Activated naive CD8-positive, alpha-beta T cell treated with anti-CD3 and anti-CD28 coated beads, Interleukin-2, amount 10 ng/mL, durations not matched to agents 7 days and 5 days (primary cell): ENCODE measurements around the gene DPY19L1. TPM values are rescaled to one million over a fixed set of nuclear protein-coding genes. Genes with fewer than 3 reads are reported as not detected.
A peak's percentile ranks its signal among the peaks of the same experiment; 100 is the strongest.
"Not testable (repeated sequence)": the region's sequence is repeated elsewhere in the genome, so short reads cannot be mapped to it uniquely, and the experiment has no call there.

Experiments used
- ATAC-seq: fragments of 150-1000 bp; cut with Tn5 transposase; one replicate; pipeline ENCODE4 v1.10.0; 2021; ENCODE audit warnings: low read depth, moderate library complexity
- POLR2A ChIA-PET: fragments of 350-600 bp; sonication (Branson Sonifier 250); formaldehyde crosslinking; loops from one replicate; lab custom pipeline; 2021; ENCODE audit warnings: antibody characterized with exemption; lab: Charles Lee
- DNase-seq: peaks from one replicate; pipeline ENCODE4 v3.0.0; 2021
- H3K27ac Mint-ChIP-seq: one replicate; pipeline ENCODE4 v1.8.0; 2022; ENCODE audit warnings: mild to moderate bottlenecking, mixed read lengths
- H3K27me3 Mint-ChIP-seq: one replicate; pipeline ENCODE4 v1.8.0; 2022; ENCODE audit warnings: mild to moderate bottlenecking, moderate library complexity, mixed read lengths
- H3K36me3 Mint-ChIP-seq: one replicate; pipeline ENCODE4 v1.8.0; 2021; ENCODE audit warnings: mild to moderate bottlenecking, mixed read lengths
- H3K4me1 Mint-ChIP-seq: one replicate; pipeline ENCODE4 v1.8.0; 2021; ENCODE audit warnings: mixed read lengths
- H3K4me3 Mint-ChIP-seq: one replicate; pipeline ENCODE4 v1.8.0; 2022; ENCODE audit warnings: mild to moderate bottlenecking, moderate library complexity, mixed read lengths
- H3K9me3 Mint-ChIP-seq: one replicate; pipeline ENCODE4 v1.8.0; 2021; ENCODE audit warnings: mixed read lengths
- total RNA-seq, 2 experiments: library from RNA; stranded (reverse); gene quantifications; one replicate each; pipeline ENCODE4 v1.2.3, GENCODE V29; 2021

Gene DPY19L1
- total RNA-seq, 2 experiments from 2014 or later = 11.1 to 14.0 TPM

DNA sequence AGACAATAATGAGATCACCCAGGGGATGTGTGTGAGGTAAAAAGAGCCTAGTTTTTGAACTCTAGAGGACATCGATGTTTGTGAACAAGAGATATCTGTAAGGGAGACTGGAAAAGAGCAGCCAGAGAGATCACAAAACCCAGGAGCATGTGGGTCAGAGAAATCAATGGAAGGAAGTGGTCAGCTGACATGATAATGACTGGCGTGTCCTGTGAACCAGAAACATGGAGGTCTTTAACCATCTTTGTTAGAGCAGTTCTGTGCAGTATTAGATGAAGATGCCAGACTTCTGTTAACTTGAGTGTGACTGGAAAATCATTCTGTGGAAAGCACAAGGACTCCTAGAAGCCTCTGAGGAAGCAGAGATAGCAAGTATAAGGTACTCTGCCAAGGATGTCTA is 6.0 kb upstream of the DPY19L1 start:
- ATAC-seq, H3K27ac Mint-ChIP-seq, H3K36me3 Mint-ChIP-seq, DNase-seq, H3K9me3 Mint-ChIP-seq, POLR2A ChIA-PET, H3K4me3 Mint-ChIP-seq, H3K4me1 Mint-ChIP-seq: not testable (repeated sequence)
- H3K27me3 Mint-ChIP-seq = peaks cover 16% of the 10 kb centered on the region

DNA sequence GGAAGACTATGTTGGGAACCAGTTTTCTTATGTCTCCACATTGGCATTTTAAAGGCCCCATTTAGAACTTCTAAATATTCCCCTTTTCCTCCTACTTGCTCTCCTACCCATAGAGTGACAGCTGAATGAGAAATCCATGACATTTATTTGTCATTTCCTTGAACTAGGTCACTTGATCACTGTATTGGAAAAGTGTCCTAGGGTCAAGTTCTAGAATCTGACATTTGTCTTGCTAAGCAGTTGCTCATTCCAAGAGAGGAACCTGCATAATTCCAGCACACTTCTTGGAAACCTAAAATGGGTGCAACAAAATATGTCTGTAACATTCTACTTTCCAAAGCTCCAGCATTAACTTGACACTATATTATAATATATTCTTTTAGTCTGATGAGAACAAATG is 3.6 kb upstream of the DPY19L1 start:
- Mint-ChIP-seq H3K4me1 (peaks cover 11% of the 10 kb centered on the region), H3K27me3 (peaks cover 14% of the 10 kb centered on the region), H3K27ac (no peak overlapping the region), H3K36me3 (no peaks in the 10 kb centered on the region), H3K4me3 (no peak overlapping the region), H3K9me3 (no peaks in the 10 kb centered on the region)
- no peak for DNase-seq
- POLR2A ChIA-PET = no interaction called here
- ATAC-seq = no peak

DNA sequence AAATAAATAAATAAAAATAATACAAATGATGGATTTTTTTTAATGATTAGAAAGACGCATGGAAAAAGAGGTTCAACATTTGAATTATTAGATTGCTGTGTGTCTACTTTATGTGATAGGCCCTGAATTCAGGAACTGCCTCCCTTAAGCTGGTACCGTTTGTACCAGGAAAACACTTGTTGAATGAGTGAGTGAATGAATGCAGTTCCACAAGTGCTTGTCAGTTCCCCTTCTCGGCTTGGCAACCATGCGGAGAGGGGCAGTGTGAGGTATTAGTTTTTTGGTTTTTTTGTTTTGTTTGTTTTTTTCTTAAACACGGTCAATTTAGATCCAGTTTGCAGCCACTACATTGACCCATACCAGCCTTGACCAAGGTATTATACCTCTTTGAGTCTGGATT is 2.1 kb upstream of the DPY19L1 start:
- peaks cover 23% of the 10 kb centered on the region for H3K4me1 Mint-ChIP-seq

DNA sequence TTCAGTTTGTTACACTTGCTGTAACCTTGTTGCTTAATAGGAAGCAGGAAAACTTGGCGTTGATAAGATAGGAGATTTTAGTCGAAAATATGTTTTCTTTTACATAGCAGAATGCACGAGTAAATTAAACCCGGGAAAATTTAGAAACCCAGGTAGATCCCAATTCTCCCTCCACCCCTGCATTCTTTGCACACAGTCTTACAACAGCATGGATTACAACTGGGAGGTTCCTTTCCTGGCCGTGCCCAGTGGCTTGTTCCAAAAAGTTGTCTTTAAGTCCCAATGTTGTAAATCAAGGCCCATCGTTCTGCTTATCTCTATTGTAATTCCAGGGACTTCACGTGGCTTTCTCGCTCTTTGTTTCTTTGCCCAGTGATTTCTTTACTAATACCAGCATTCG is 1.1 kb upstream of the DPY19L1 start:
- POLR2A ChIA-PET = no interaction called here
- ATAC-seq = no peak
- Mint-ChIP-seq H3K27me3 (peaks cover 14% of the 10 kb centered on the region), H3K36me3 (no peaks in the 10 kb centered on the region), H3K27ac (no peak overlapping the region), H3K4me3 (peak overlapping the region; percentile 87), H3K9me3 (no peaks in the 10 kb centered on the region), H3K4me1 (peaks cover 23% of the 10 kb centered on the region)
- DNase-seq = no peak

More for the DNA sequence above, 2.1 kb upstream of the DPY19L1 start:
- DNase-seq (no peak), ATAC-seq (no peak)
- POLR2A ChIA-PET = no interaction called here
- Mint-ChIP-seq H3K36me3 (no peaks in the 10 kb centered on the region), H3K27me3 (peaks cover 14% of the 10 kb centered on the region), H3K4me3 (no peak overlapping the region), H3K27ac (no peak overlapping the region), H3K9me3 (no peaks in the 10 kb centered on the region)

DNA sequence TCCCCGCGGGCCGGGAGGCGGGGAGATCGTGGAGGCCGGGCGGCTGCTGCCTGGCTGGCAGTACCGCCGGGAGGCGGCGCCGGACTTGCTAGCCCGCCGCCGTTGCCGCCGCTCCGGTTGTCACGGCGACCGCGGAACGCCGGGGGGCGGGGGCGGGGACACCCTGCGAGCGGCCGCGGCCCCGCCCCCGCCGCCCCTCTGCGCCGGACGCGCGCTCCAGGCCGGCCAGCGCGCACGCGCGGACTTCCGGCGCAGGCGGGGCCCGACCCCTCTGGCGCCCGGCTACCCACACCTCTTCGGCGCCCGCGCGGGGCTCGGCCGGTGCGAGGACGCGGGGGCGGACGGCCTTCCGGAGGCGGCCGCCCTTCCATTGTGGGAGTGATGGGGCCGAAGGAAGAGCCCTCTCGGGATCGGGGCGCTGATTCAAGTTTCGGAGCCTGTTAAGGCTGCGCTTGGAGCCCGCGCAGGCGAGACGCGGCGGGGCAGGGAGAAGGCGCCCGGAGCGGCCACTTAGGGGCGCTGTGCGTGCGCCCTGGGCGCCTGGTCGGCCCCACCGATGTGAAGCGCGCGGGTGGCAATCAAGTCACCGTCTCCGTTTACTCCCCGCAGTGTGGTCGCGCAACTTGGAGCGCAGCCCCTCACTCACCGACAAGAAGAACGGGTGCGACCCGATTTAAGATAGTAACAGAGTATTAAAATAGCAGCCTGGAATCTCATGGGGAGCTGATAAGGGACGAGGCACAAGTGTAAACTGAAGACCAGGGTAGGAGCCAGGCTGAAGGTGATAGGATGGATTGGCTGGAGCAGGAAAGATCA is 449 bp upstream of the DPY19L1 start:
- Mint-ChIP-seq H3K27ac (no peak overlapping the region), H3K36me3 (no peaks in the 10 kb centered on the region), H3K4me3 (peak overlapping the region; percentile 87), H3K27me3 (peaks cover 17% of the 10 kb centered on the region), H3K4me1 (peaks cover 23% of the 10 kb centered on the region), H3K9me3 (no peaks in the 10 kb centered on the region)
- ATAC-seq (peak; percentile 82), DNase-seq (peak; percentile 97)
- POLR2A ChIA-PET = no interaction called here

DNA sequence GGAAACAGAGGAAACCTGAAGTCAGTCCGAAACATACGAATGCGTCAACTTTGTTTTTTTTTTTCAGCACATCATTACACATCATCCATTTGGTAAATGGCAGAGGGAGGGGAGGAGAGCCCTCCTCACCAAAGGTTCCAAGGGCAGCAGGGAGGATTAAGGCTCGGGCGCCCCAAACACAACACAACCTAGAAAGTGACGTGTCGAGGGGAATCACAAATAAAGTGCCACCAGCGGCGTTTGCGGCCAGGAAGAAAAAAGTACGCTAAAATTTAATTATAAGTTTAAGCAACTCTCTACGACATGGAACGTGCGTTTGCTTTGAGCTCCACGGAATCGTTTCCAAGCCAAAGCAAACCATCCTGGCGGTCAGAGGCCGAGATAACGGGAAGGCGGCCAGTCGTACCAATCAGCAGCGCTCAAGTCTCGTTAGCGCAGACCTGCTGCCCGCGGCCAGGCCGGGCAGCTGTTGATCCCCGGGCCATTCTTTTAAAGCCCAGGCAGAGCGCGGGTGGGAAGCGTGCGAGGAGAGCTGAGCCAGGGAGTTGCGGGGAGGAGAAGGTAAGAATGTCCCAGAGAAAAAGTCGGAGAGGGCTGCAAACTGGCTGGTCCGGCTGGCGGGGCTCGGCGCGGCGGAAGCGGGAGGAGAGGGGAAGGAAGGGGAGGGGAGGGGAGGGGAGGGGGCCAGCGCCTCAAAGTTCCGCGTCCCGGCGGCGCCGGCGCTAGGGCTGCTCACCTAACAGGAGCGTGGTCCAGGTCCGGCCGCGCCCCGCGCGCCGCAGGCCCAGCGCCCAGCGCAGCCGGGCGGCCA is 719 bp downstream of the DPY19L1 start:
- peaks cover 26% of the 10 kb centered on the region for H3K4me1 Mint-ChIP-seq

DNA sequence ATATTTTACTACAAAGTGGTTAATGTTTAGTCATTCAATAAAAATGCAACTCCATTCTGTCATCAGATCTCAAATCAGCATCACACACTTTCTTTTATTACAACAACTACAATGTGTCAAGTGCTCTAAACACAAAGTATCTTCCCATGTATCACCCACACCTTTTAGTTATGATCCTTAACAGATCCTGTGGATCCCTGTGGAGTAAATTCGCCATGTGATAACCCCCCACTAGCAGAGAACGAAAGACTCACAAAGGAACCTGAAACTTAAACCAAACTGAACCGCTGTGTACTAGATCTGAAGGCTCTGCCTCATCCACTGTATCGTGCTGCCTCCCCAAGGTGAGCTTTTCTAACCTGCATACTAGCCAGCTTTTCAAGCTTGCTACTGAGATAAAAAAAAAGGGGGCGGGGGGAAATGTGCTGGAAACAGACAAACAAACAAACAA is 1.7 kb downstream of the DPY19L1 start:
- Mint-ChIP-seq H3K4me3 (peak overlapping the region; percentile 95), H3K36me3 (peaks cover 2% of the 10 kb centered on the region), H3K9me3 (no peaks in the 10 kb centered on the region), H3K27me3 (peaks cover 14% of the 10 kb centered on the region), H3K27ac (no peak overlapping the region), H3K4me1 (peaks cover 26% of the 10 kb centered on the region)
- no peak for DNase-seq
- ATAC-seq = no peak
- POLR2A ChIA-PET = interaction anchor here (1.1 kb wide), 1 partner anchor 212 kb away, joined by 3 read pairs; no protein-coding TSS in a partner anchor

More for the DNA sequence above, 719 bp downstream of the DPY19L1 start:
- H3K9me3 Mint-ChIP-seq = no peaks in the 10 kb centered on the region
- peaks cover 18% of the 10 kb centered on the region for H3K27me3 Mint-ChIP-seq
- peak overlapping the region; percentile 82 for H3K27ac Mint-ChIP-seq
- POLR2A ChIA-PET = interaction anchor here (0.7 to 1.1 kb wide), 2 partner anchors 213 to 1217 kb away, joined by 3 read pairs; no protein-coding TSS in a partner anchor
- H3K36me3 Mint-ChIP-seq = peaks cover 2% of the 10 kb centered on the region
- peak; percentile 56 for DNase-seq
- ATAC-seq = no peak
- peak overlapping the region; percentile 95 for H3K4me3 Mint-ChIP-seq

DNA sequence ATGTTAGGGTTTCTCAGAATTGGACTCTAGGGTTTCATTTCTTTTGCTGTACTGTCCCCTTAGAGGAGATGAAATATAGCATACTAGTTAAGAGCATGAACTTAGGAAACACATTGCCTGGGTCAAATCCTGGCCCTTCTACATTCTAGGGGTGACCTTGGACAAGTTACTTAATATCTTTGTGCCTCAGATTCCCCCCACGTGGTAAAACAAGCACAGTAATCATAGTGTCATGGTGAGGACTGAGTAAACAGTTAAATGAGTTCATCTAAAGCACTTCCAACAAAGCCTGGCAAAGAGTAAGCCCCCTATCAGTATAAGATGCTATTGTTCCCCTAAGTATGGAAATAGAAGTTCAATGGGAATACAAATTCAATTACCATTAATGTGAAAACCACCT is 5.1 kb downstream of the DPY19L1 start:
- Mint-ChIP-seq H3K36me3 (peaks cover 2% of the 10 kb centered on the region), H3K9me3 (no peaks in the 10 kb centered on the region), H3K4me1 (peaks cover 20% of the 10 kb centered on the region), H3K27me3 (peaks cover 8% of the 10 kb centered on the region), H3K27ac (no peak overlapping the region), H3K4me3 (no peak overlapping the region)
- no peak for ATAC-seq
- POLR2A ChIA-PET = no interaction called here
- no peak for DNase-seq

DNA sequence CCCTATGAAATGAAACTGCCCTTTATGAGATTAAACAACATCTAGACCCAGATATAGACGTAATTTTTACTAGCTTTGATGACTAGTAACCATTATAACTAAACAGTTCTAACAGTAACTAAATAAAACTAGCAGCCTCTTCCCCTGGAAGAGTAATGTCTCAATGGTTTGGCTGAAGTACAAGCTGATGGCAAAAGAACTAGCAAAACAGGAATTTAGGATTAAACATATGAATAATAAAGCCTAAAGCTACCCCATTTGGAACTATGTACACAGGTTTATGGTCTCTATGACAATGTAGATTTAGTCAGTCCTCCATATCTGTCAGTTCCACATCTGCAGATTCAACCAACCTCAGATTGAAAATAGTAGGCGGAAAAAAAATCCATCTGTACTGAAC is 6.4 kb downstream of the DPY19L1 start:
- POLR2A ChIA-PET = no interaction called here
- peaks cover 2% of the 10 kb centered on the region for H3K36me3 Mint-ChIP-seq
- H3K9me3 Mint-ChIP-seq = no peaks in the 10 kb centered on the region
- H3K4me1 Mint-ChIP-seq = peaks cover 15% of the 10 kb centered on the region
- no peak for DNase-seq
- no peak for ATAC-seq
- peaks cover 8% of the 10 kb centered on the region for H3K27me3 Mint-ChIP-seq
- no peak overlapping the region for H3K4me3 Mint-ChIP-seq
- H3K27ac Mint-ChIP-seq = no peak overlapping the region

DNA sequence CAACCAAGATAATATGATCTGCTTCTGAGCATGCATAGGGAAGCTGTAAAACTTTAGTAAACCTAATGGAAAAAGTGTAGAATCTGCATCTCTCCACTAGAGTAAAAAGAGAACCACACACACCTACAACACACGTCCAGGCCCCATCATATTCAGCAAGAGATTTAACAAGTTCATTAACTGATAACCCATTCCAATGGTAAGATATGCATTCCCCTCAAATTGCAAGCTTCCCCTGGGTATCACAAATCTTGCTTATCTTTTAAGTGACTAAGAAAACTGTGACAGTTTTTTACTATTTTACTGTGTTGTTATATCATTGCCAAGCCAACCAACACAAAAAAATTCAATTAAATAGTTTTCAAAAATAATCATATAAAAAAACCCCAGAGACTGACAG is 8.0 kb downstream of the DPY19L1 start:
- POLR2A ChIA-PET = no interaction called here
- peaks cover 2% of the 10 kb centered on the region for H3K36me3 Mint-ChIP-seq
- no peaks in the 10 kb centered on the region for H3K9me3 Mint-ChIP-seq
- H3K4me1 Mint-ChIP-seq = peaks cover 4% of the 10 kb centered on the region
- ATAC-seq = no peak
- H3K27me3 Mint-ChIP-seq = peaks cover 8% of the 10 kb centered on the region
- no peak for DNase-seq
- H3K27ac Mint-ChIP-seq = no peak overlapping the region
- no peak overlapping the region for H3K4me3 Mint-ChIP-seq

DNA sequence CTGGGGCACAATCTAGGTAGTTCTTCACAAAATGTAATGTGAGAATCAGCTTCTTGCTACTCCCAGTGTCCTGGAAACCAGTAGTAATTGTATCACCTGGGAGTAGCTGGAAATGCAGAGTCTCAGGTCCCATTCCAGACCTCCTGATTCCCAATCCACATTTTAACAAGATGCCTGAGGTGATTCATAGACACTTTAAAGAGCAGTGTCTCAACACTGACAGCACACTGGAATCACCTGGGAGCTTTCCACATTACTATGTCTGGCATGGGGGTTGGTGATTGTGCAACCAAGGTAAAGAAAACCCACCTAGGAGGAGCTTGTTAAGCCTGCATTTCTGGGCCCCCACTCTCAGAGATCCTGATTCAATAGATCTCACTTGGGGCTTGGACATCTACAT is 11.1 kb downstream of the DPY19L1 start:
- no peaks in the 10 kb centered on the region for H3K9me3 Mint-ChIP-seq
- POLR2A ChIA-PET = no interaction called here

DNA sequence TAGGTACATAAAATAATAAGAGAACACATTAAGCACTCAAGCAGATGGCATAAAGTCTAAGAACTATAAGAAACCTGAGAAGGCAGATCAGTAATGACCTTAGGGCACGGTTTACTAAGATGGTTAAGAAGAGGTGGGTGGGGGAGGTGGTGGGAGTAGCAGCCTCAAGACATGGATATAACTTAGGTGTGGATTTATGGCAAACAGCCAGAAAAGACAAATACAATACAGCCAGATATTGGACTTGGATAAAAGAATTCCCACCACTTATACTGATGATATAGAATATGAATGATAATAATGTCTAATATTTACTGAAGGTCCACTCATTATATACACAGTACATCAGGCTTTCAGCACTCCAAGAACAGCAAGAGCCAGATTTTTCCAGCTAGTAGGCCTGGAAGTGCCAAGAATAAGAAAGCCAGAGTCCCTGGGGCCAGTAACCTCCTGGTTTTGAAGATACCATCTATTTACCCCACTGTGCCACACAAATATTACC is 11.9 kb downstream of the DPY19L1 start:
- DNase-seq (no peak), ATAC-seq (no peak)
- H3K27ac Mint-ChIP-seq = no peak overlapping the region
- no peaks in the 10 kb centered on the region for H3K36me3 Mint-ChIP-seq
- H3K27me3 Mint-ChIP-seq = no peaks in the 10 kb centered on the region
- no peaks in the 10 kb centered on the region for H3K4me1 Mint-ChIP-seq
- no peaks in the 10 kb centered on the region for H3K9me3 Mint-ChIP-seq
- POLR2A ChIA-PET = no interaction called here
- H3K4me3 Mint-ChIP-seq = no peak overlapping the region

More for the DNA sequence above, 11.1 kb downstream of the DPY19L1 start:
- H3K27ac Mint-ChIP-seq = no peak overlapping the region
- no peak overlapping the region for H3K4me3 Mint-ChIP-seq
- DNase-seq (no peak), ATAC-seq (no peak)
- H3K27me3 Mint-ChIP-seq = no peaks in the 10 kb centered on the region
- H3K4me1 Mint-ChIP-seq = no peaks in the 10 kb centered on the region
- H3K36me3 Mint-ChIP-seq = no peaks in the 10 kb centered on the region

DNA sequence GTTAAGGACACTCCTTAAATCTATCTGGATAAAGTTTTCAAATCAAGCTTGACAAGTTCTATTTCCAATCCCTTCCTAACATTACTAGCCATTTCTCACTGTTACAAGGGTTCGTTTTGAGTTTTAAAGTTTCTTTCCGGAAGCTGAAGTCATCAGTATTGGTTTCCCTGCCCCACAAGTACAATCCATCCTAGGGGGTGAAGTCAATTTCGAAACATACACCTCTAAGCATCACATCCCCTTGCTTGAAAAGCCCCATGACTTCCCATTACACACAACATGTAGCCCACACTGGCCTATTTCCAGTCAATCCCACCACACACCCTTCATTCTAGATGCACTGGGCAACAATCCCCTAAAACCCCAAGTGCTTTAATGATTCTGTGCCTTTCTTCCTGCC is 13.0 kb downstream of the DPY19L1 start:
- Mint-ChIP-seq H3K4me1 (peaks cover 1% of the 10 kb centered on the region), H3K36me3 (no peaks in the 10 kb centered on the region), H3K27ac (no peak overlapping the region), H3K27me3 (peaks cover under 1% of the 10 kb centered on the region), H3K4me3 (no peak overlapping the region), H3K9me3 (no peaks in the 10 kb centered on the region)
- POLR2A ChIA-PET = no interaction called here
- DNase-seq (no peak), ATAC-seq (no peak)
